ENCODE measurements around the gene DLGAP3.

The DLGAP3 gene

GRCh38 chr1:34900775-34901502 lies 28.5 kb downstream of the DLGAP3 start:
- DNase-seq = no peak

GRCh38 chr1:34899906-34900305 lies 29.5 kb downstream of the DLGAP3 start:
- DNase-seq = no peak

- DNase-seq = no peak
Observed at GRCh38 chr1:34899471-34899870, 30.0 kb downstream of the DLGAP3 start.

GRCh38 chr1:34898330-34898761 lies 31.1 kb downstream of the DLGAP3 start:
- peak; percentile 6 for DNase-seq

DNA sequence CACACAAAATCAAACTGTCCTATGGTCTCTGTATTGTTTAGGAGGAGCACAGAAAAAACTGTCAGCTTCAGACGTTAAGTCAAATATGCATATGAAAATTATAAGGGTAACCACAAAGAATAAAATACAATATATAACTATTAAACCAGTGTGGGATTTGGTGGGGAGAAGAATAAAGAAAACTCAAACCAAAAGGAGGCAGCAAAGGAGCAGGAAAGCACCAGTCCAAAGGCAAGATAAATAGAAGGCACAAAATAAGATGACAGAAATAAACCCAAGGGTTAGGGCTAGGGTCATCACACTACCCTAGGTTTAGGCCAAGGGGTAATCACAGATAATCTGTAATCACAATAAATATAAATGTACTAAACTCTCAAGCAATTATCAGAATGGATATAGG lies 32.8 kb downstream of the DLGAP3 start:
- DNase-seq = no peak

DNA sequence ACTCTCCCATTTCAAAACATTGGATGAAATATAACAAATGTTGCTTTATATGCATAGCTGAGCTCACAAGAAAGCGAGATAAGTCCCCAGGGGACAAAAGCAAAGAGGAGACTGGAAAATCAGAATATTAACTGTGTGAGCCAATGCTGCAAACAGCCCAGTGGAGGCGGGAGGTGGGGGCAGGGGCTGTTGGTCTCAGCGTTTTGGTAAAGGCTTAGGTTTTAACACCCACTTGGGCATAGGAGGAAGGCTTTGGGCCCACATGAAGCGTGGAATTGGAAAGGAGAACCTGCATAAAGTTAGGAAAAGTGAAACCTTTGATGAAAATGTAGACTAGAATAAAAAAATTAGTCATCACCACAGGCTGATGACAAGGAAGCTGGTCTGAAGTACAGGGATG lies 39.7 kb downstream of the DLGAP3 start:
- DNase-seq = no peak

GRCh38 chr1:34887593-34887992 lies 41.9 kb downstream of the DLGAP3 start:
- DNase-seq = no peak

GRCh38 chr1:34885405-34886247 lies 43.8 kb downstream of the DLGAP3 start:
- DNase-seq = no peak

DNA sequence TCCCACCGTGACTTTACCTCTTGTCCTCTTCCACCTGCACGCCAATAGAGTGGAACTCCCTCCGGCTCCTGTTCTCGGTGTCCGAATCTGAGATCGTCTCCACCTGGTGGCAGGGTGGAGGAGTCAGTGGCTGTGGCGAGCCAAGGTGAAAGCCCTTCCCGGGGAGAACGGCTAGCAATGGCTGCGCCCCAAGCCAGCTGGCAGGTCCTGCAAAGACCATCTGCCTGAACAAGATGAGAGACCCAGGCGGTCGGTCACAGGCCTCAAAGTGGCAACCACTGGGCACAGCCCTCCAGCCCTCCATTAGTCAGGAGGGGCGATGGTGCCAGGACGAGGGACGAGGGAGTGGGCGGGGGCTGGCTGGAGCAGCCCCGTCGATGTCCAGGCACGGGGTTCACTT lies 44.5 kb downstream of the DLGAP3 start:
- no peak for DNase-seq

DNA sequence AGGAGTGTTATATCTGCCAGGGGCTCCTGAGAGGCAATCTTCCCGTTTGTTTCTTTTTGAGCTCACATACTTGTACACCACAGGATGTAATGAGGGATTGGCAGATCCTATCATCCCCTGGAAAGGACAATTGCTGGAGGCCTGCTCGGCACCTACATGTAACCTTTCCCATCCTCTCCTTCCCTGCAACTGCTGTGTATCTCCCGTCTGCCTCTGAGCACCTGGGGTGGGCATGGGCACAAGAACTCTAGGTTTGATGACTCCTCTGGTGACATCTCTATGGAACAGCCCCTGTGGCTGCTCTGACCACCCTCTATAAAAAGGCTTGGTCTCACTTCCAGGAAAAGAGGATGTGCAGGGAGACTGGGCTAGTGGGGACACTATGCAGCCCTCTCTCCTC lies 44.9 kb downstream of the DLGAP3 start:
- no peak for DNase-seq

DNA sequence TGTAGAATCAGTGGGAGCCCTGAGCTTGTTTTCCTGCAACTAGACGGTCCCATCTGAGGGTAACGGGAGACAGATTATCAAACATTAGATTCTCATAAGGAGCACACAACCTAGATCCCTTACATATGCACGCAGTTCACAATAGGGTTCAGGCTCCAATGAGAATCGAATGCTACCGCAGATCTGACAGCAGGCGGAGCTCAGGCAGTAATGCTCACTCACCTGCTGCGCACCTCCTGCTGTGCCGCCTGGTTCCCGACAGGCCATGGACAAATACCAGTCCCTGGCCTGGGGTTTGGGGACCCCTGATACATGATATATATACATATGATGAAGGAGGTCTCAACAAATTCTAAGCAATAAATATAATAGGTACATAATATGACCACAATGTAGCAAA lies 50.2 kb downstream of the DLGAP3 start:
- peak; percentile 81 for DNase-seq

- DNase-seq = no peak
Observed at GRCh38 chr1:34876406-34876805, 53.0 kb downstream of the DLGAP3 start.

DNA sequence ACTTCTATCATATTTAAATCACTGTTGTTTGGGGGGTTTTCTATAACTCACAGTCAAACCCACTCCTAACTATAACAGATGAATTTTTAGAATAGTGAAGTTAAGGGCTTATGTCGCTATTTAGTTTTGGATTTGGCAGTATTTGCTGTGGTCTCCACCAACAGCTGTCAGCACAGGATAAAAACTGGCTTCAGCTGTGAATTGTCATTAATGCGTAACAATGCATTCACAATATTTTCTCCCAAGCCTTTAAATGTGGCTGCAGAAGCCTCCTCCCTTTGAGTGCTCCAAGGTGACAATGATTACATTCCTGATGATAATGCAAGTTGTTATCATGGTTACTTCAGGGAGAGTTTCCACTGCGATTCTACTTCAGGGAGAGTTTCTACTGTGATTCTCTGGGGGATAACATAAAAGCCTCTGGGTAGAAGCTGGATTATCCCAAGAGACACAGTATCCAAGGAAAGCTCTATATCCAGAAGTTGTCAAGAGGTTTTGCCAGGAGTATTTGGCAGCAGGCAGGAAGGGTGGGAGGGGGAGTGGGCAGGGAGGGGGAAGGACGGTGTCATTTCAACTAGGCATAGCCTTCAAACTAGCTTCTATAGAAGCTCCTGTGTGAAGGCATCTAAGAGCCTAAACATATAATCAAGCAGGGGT lies 55.0 kb downstream of the DLGAP3 start:
- DNase-seq = no peak

DNA sequence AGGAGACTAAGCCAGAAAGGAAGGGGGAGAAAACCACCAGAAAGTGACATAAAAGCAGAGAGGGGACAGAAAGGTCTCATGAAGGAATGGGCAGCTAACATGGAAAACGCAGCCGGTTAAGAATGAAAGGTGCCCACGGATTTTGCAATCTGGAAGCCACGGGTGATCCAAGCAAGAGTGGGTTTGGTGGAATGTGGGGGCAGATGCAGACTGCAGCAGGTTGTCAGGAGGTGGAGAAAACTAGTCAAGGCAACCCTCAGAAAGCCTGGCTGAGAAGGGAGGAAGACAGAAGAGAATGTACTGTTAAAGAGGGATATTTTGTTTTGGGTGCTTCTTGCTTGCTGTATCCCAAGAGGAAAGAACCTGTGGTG lies 57.3 kb downstream of the DLGAP3 start:
- no peak for DNase-seq

DNA sequence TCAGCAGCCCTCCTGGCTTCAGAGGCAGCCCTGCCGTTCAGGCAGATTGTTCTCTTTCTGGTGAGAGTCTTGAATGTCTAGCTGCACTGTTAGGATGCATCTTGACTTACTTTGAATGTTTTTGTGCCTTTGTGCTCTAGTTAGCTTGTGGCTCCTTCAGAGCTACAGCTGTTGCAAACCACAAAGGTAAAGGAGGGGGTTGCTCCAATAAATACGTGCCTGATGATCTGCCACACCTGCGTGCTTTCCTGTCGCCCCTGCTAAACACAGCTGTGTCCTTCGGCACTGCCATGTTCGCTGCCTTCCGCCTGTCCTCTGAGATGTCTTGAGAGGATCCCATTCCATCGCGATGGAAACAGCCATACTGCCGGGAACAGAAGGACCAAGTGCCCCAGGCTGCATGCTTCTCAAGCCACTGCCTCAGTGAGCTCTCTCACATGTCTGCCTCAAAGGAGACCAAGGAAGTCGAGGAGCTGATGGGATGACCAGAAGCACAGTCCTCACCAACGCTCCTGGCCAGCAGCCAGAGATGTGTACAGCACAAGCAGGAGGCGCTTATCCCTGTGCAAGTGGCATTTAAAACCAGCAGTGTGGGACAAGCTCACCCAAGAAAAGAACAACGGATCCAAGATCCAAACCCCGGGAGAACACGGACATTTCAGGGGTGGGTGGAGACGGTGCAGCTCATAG lies 57.9 kb downstream of the DLGAP3 start:
- no peak for DNase-seq

GRCh38 chr1:34870395-34870794 lies 59.1 kb downstream of the DLGAP3 start:
- DNase-seq = no peak

GRCh38 chr1:34869760-34870159 lies 59.7 kb downstream of the DLGAP3 start:
- DNase-seq = no peak

- DNase-seq = no peak
Observed at GRCh38 chr1:34868230-34869049, 61.0 kb downstream of the DLGAP3 start.

DNA sequence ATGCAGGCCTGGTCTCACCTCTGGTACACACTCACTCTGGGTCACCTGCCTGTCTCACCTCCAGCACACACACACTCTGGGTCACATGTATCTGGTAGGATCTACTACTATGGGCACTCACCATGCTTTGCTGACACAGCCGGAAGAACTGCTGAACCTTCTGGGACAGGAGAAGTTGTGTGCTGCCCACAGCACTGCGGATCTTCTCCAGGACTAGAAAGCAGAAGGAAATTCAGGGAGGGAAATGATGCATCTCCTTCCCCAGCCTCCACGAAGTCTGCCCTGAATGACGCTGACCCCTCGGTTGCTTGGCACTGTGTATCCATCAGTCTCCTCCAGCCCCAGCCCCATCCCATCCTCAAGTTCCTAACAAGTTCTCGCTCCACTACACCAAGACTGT lies 62.0 kb downstream of the DLGAP3 start:
- DNase-seq = no peak

DNA sequence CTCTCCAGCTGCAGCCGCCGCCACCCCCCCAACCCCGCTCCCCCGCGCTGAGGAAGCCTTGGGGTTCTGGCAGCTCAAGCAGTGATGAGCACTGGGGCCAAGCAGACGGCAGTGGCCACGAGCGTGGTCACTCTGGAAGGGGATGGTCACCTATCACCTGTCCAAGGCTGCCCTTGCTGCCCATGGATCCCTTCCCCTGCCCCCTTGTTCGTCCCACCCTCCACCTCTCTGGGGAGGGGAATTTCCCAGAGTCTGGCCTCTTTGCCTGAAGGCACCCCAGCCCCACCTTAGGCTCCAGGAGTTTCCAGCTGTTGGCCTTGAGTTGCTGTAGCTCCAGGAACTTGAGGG lies 62.7 kb downstream of the DLGAP3 start:
- no peak for DNase-seq

DNA sequence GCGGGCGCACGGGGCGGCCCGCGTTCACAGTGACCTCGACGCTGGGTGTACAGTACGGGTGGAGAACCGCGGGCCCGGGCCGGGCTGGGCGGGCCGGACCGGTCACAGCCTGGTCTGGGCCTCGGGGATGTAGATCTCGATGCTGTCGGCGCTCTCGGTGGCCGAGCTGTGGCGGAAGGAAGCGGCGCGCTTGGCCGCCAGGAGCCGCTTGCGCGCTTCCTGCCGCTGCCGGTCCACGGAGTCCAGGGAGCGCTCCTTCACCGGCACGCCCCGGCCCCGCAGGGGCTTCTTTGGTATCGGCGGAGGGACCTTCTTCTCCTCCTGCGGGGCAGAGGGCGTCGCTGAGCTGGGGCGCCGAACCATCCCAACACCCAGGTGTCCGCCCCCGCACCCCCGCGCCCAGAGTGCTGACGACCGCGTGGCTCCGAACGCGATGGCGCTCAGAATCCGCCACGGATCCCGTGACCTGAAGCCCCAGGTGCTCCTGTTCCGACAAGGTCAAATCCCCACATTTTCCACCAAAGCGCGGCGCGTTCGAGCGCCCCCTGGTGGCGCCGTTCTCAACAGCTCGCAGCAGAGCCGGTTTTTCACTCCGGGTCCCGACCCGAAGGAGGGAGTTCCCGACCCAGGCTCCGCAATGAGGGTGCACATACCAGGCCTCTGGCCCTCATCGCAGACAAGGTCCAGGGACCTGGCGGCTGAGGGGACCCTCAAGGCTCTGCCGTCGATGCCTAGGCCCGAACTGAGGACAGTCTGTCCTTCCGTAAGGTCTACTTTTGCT lies 63.3 kb downstream of the DLGAP3 start:
- peak; percentile 18 for DNase-seq

- DNase-seq = no peak
Observed at GRCh38 chr1:34865573-34865972, 63.9 kb downstream of the DLGAP3 start.

Measured in NCI-H69 (cell line).